ENCODE results near the gene KIAA0408. TPM values are rescaled to one million over a fixed set of nuclear protein-coding genes. Genes with fewer than 3 reads are reported as not detected.

The KIAA0408 gene
- total RNA-seq: 0.28 TPM in 1 of 2 replicates, not detected in the other

DNA sequence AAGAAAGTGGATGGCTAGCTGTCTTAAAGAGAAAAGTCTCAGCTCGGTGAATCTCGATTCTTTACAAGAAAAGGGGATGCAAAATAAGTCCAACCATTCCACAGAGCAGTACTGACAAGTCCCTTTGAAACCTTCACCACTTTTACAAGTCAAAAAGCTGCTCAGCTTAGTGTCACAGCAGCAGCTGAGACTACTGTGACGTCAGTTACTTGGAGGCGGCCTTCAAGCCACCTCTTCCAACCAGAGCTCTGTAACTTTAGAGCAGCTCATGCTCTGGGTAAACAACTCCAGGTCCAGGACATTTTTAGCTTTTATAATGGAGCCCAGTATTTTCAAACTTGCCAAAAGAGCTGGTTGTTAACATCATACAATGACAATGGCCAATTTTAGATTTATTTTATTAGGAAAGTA is at the start of gene KIAA0408:
Gene KIAA0408, minus strand, starts transcription at position 159 of the 411 bp plus-strand sequence. CDS start 5,408 bp downstream, outside the sequence.

Other genes with a start within 250 kb of the KIAA0408 start
- 13.3 and 16.4 TPM in 2 replicates for gene RNF146, start 192.5 kb downstream of the KIAA0408 start, total RNA-seq
- 31.9 and 55.5 TPM in 2 replicates for gene ECHDC1, start 115.8 kb downstream of the KIAA0408 start, total RNA-seq
- gene C6orf58, start 117.8 kb upstream of the KIAA0408 start, total RNA-seq: not detected in 2 replicates

Measured in airway epithelial cell (primary cell).